Measurements from ENCODE around the gene TENM4. TPM values are rescaled to one million over a fixed set of nuclear protein-coding genes. Genes with fewer than 3 reads are reported as not detected.

TENM4 gene
- total and polyA plus RNA-seq, 2 of the 13 experiments (the other 11 are each of a cell fraction or from before 2014, with no cell fraction given), result not detected

DNA sequence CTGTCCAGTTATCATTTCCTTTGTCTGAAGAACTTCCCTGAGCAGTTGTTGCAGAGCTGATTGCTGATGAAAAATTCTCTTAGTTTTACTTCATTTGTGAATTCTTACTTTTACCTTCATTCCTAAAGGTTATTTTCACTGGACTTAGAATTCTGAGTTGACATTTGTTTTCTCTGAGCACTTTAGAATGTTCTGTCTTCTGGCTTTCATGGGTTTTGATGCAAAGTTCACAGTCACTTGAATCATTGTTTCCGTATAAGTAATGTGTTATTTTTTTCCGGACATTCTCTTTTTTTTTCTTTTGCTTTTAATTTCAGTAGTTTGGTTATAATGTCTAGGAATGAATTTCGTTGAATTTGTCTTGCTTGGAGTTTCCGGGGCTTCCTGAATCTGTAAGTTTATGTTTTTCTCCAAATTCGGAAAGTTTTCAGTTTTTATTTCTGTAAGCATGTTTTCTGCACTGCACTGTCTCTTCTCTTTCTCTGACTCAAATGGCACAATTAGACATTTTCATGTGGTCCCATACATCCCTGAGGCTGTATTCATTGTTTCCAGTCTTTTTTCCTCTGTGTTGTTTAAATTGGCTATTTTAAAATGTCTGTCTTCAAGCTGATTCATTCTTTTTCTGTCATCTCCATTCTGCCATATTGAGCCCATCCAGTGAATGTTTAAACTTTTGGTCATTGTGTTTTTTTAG is 797.7 kb downstream of the TENM4 start:
- TF ChIP-seq KAT7 (CRISPR knock-in tag; IDR thresholded peaks at IDR 0.05; ENCODE audit: borderline replicate concordance), result no peak
- H3K9ac ChIP-seq (ENCODE audit: insufficient read depth, low read depth, low read length), result no peak overlapping the region
- DNase-seq (ENCODE audit: low spot score) (no peak), ATAC-seq (no peak), FAIRE-seq (no peak)
- no TSS peak for BruUV-seq (replicated peaks)
- no peaks in the 10 kb centered on the region for H3K36me3 ChIP-seq (replicated peaks in 1 of 2; ENCODE audit: control insufficient read depth in 1 of 2, insufficient read depth in 2 of 2, low read length in 2 of 2)
- no peak overlapping the region for H2AFZ ChIP-seq (ENCODE audit: low read length)
- ChIA-PET POLR2A (no interaction called here), CTCF (ENCODE audit: low intra/inter-chr PET ratio, low total read pairs) (no interaction called here)
- in situ Hi-C loops (cut with HindIII; ENCODE audit: extremely low pct_ligation_motif_present, low pct_unique_long_range_greater_than_20kb), result loop anchor here (10.0 kb wide), 1 partner anchor 432 kb away; no protein-coding TSS in a partner anchor
- H3K27ac ChIP-seq (ENCODE audit: extremely low read length, insufficient read depth, low read length), result no peak overlapping the region
- H3K4me3 ChIP-seq (replicated peaks in 1 of 3; ENCODE audit: insufficient read depth in 1 of 3, low read depth in 2 of 3, low read length in 3 of 3), result no peak overlapping the region
- no peaks in the 10 kb centered on the region for H3K79me2 ChIP-seq (ENCODE audit: insufficient read depth, low read length)
- no peaks in the 10 kb centered on the region for H3K9me3 ChIP-seq (ENCODE audit: low read length)
- no peaks in the 10 kb centered on the region for H3K27me3 ChIP-seq (ENCODE audit: control insufficient read depth in 1 of 2, insufficient read depth in 2 of 2, low read length in 2 of 2)
- intact Hi-C loops (cut with micrococcal nuclease; ENCODE audit: unreplicated experiment), result loop anchor here (10.0 kb wide), 1 partner anchor 1512 kb away; no protein-coding TSS in a partner anchor
- H3K4me1 ChIP-seq (ENCODE audit: insufficient read depth, low read length), result peaks cover 6% of the 10 kb centered on the region; the same call in 1 of the 2 replicates
- H3K4me2 ChIP-seq (ENCODE audit: low read depth, low read length), result no peak overlapping the region
- WGBS (ENCODE audit: low lambda C conversion rate), result 18% methylated on average over 5 of the region's 5 CpGs
- no peaks in the 10 kb centered on the region for H4K20me1 ChIP-seq (ENCODE audit: insufficient read depth, low read length)

DNA sequence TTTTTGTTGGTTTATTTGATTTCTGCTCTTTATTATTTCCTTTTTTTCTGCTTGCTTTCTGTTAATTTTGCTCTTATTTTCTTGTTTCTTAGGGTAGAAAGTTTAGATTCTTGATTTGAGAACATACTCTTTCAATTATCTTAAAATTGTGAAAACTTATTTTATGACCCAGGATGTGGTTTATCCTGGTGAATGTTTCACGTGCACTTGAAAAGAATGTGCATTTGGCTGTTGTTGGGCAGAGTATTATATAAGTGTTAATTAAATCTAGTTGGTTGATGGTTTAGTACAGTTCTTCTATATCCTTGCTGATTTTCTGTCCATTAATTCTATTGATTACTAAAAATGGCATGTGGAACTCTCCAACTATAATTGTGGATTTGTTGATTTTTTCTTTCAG is 799.3 kb downstream of the TENM4 start:
- Histone ChIP-seq H3K4me2 (ENCODE audit: low read depth, low read length) (no peak overlapping the region), H3K36me3 (replicated peaks in 1 of 2; ENCODE audit: control insufficient read depth in 1 of 2, insufficient read depth in 2 of 2, low read length in 2 of 2) (no peaks in the 10 kb centered on the region), H3K4me1 (ENCODE audit: insufficient read depth, low read length) (peaks cover 10% of the 10 kb centered on the region; the same call in 1 of the 2 replicates), H3K9ac (ENCODE audit: insufficient read depth, low read depth, low read length) (no peak overlapping the region), H2AFZ (ENCODE audit: low read length) (no peak overlapping the region), H3K27me3 (ENCODE audit: control insufficient read depth in 1 of 2, insufficient read depth in 2 of 2, low read length in 2 of 2) (no peaks in the 10 kb centered on the region), H3K79me2 (ENCODE audit: insufficient read depth, low read length) (no peaks in the 10 kb centered on the region), H3K27ac (ENCODE audit: extremely low read length, insufficient read depth, low read length) (no peak overlapping the region), H3K4me3 (replicated peaks in 1 of 3; ENCODE audit: insufficient read depth in 1 of 3, low read depth in 2 of 3, low read length in 3 of 3) (no peak overlapping the region), H3K9me3 (ENCODE audit: low read length) (no peaks in the 10 kb centered on the region), H4K20me1 (ENCODE audit: insufficient read depth, low read length) (no peaks in the 10 kb centered on the region)
- WGBS (ENCODE audit: low lambda C conversion rate), result 0% methylated on average over 1 of the region's 1 CpG
- FAIRE-seq (no peak), ATAC-seq (no peak), DNase-seq (ENCODE audit: low spot score) (no peak)
- ChIA-PET POLR2A (no interaction called here), CTCF (ENCODE audit: low intra/inter-chr PET ratio, low total read pairs) (no interaction called here)
- BruUV-seq (replicated peaks), result no TSS peak
- in situ Hi-C loops (cut with HindIII; ENCODE audit: extremely low pct_ligation_motif_present, low pct_unique_long_range_greater_than_20kb), result loop anchor here (10.0 kb wide), 1 partner anchor 433 kb away; no protein-coding TSS in a partner anchor
- intact Hi-C loops (cut with micrococcal nuclease; ENCODE audit: unreplicated experiment), result loop anchor here (10.0 kb wide), 1 partner anchor 1513 kb away; no protein-coding TSS in a partner anchor
- TF ChIP-seq ZNF567 (CRISPR knock-in tag; IDR thresholded peaks at IDR 0.05; ENCODE audit: borderline replicate concordance) (no peak), NONO (IDR thresholded peaks at IDR 0.05) (no peak), NONO (CRISPR knock-in tag; conservative IDR thresholded peaks at IDR 0.05) (no peak), ZNF616 (CRISPR knock-in tag; IDR thresholded peaks at IDR 0.05; ENCODE audit: low read depth) (no peak), ZSCAN21 (CRISPR knock-in tag; IDR thresholded peaks at IDR 0.05; ENCODE audit: borderline replicate concordance) (no peak), MZF1 (CRISPR knock-in tag; IDR thresholded peaks at IDR 0.05; ENCODE audit: borderline replicate concordance) (no peak), POLR2G (IDR thresholded peaks at IDR 0.05; ENCODE audit: low read depth, low read length) (no peak), NFE2L1 (CRISPR knock-in tag; IDR thresholded peaks at IDR 0.05; ENCODE audit: borderline replicate concordance) (no peak), FOXA1 (IDR thresholded peaks at IDR 0.05) (no peak), FOXA1 (CRISPR knock-in tag; IDR thresholded peaks at IDR 0.05) (no peak)
- TF ChIP-seq, protein P1, sequence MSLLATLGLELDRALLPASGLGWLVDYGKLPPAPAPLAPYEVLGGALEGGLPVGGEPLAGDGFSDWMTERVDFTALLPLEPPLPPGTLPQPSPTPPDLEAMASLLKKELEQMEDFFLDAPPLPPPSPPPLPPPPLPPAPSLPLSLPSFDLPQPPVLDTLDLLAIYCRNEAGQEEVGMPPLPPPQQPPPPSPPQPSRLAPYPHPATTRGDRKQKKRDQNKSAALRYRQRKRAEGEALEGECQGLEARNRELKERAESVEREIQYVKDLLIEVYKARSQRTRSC (CRISPR knock-in tag; IDR thresholded peaks at IDR 0.05; ENCODE audit: low read depth), result no peak

Measured in HepG2 (cell line).